ENCODE results near the gene CTDSPL2. TPM values are rescaled to one million over a fixed set of nuclear protein-coding genes. Genes with fewer than 3 reads are reported as not detected.
A peak's percentile ranks its signal among the peaks of the same experiment; 100 is the strongest.

CTDSPL2 gene
- total and polyA plus RNA-seq, 2 donors (not counting 1 experiment from before 2014, with no cell fraction given) = 38.0 to 65.7 TPM

GRCh38 chr15:44394062-44394461 is 33.4 kb upstream of the CTDSPL2 start:
- Histone ChIP-seq H4K20me1 (ENCODE audit: control insufficient read depth, extremely low read depth, insufficient read depth, low read length) (no peaks in the 10 kb centered on the region), H3K9ac (ENCODE audit: insufficient read depth, low read length) (no peak overlapping the region), H3K36me3 (ENCODE audit: control insufficient read depth, insufficient read depth, low read length) (no peaks in the 10 kb centered on the region), H3K27me3 (ENCODE audit: control insufficient read depth, insufficient read depth, low read length) (no peaks in the 10 kb centered on the region), H3K79me2 (ENCODE audit: control insufficient read depth, insufficient read depth, low read length) (no peaks in the 10 kb centered on the region), H3K9me3 (ENCODE audit: control insufficient read depth, insufficient read depth, low read depth, low read length) (no peaks in the 10 kb centered on the region), H3K4me2 (ENCODE audit: extremely low read depth, insufficient read depth, low read length) (no peak overlapping the region), H3K4me3 (replicated peaks in 1 of 4; ENCODE audit: control extremely low read depth in 1 of 4, insufficient read depth in 1 of 4, low read depth in 3 of 4, low read length in 4 of 4) (no peak overlapping the region), H2AFZ (ENCODE audit: low read length) (no peak overlapping the region), H3K4me1 (ENCODE audit: control insufficient read depth, extremely low read depth, insufficient read depth, low read length) (no peaks in the 10 kb centered on the region), H3K27ac (ENCODE audit: insufficient read depth, low read length) (no peak overlapping the region)
- peak in 1 of 2 donors; percentile 3 for DNase-seq (ENCODE audit: low read depth in 2 of 2)
- TF ChIP-seq CTCF (conservative IDR thresholded peaks at IDR 0.05 in 1 of 2, IDR thresholded peaks at IDR 0.05 in 1 of 2; ENCODE audit: low read depth in 1 of 2, low read length in 2 of 2) (no peak), EZH2 (IDR thresholded peaks at IDR 0.05; ENCODE audit: low read length, missing control alignments) (no peak)

GRCh38 chr15:44394562-44394961 is 32.9 kb upstream of the CTDSPL2 start:
- no peak overlapping the region for H3K27ac ChIP-seq (ENCODE audit: insufficient read depth, low read length)
- H4K20me1 ChIP-seq (ENCODE audit: control insufficient read depth, extremely low read depth, insufficient read depth, low read length) = no peaks in the 10 kb centered on the region
- H3K27me3 ChIP-seq (ENCODE audit: control insufficient read depth, insufficient read depth, low read length) = no peaks in the 10 kb centered on the region
- no peak overlapping the region for H3K4me2 ChIP-seq (ENCODE audit: extremely low read depth, insufficient read depth, low read length)
- no peaks in the 10 kb centered on the region for H3K4me1 ChIP-seq (ENCODE audit: control insufficient read depth, extremely low read depth, insufficient read depth, low read length)
- no peaks in the 10 kb centered on the region for H3K9me3 ChIP-seq (ENCODE audit: control insufficient read depth, insufficient read depth, low read depth, low read length)
- no peak for DNase-seq (ENCODE audit: low read depth in 2 of 2)
- no peak overlapping the region for H2AFZ ChIP-seq (ENCODE audit: low read length)
- H3K36me3 ChIP-seq (ENCODE audit: control insufficient read depth, insufficient read depth, low read length) = no peaks in the 10 kb centered on the region
- H3K9ac ChIP-seq (ENCODE audit: insufficient read depth, low read length) = no peak overlapping the region
- no peak for TF ChIP-seq CTCF (conservative IDR thresholded peaks at IDR 0.05 in 1 of 2, IDR thresholded peaks at IDR 0.05 in 1 of 2; ENCODE audit: low read depth in 1 of 2, low read length in 2 of 2)
- TF ChIP-seq EZH2 (IDR thresholded peaks at IDR 0.05; ENCODE audit: low read length, missing control alignments) = no peak
- no peaks in the 10 kb centered on the region for H3K79me2 ChIP-seq (ENCODE audit: control insufficient read depth, insufficient read depth, low read length)
- no peak overlapping the region for H3K4me3 ChIP-seq (replicated peaks in 1 of 4; ENCODE audit: control extremely low read depth in 1 of 4, insufficient read depth in 1 of 4, low read depth in 3 of 4, low read length in 4 of 4)

GRCh38 chr15:44397869-44398268 is 29.6 kb upstream of the CTDSPL2 start:
- Histone ChIP-seq H2AFZ (ENCODE audit: low read length) (no peak overlapping the region), H3K9me3 (ENCODE audit: control insufficient read depth, insufficient read depth, low read depth, low read length) (no peaks in the 10 kb centered on the region), H3K27me3 (ENCODE audit: control insufficient read depth, insufficient read depth, low read length) (no peaks in the 10 kb centered on the region), H4K20me1 (ENCODE audit: control insufficient read depth, extremely low read depth, insufficient read depth, low read length) (no peaks in the 10 kb centered on the region), H3K4me3 (replicated peaks in 1 of 4; ENCODE audit: control extremely low read depth in 1 of 4, insufficient read depth in 1 of 4, low read depth in 3 of 4, low read length in 4 of 4) (no peak overlapping the region), H3K4me1 (ENCODE audit: control insufficient read depth, extremely low read depth, insufficient read depth, low read length) (no peaks in the 10 kb centered on the region), H3K27ac (ENCODE audit: insufficient read depth, low read length) (no peak overlapping the region), H3K9ac (ENCODE audit: insufficient read depth, low read length) (no peak overlapping the region), H3K4me2 (ENCODE audit: extremely low read depth, insufficient read depth, low read length) (no peak overlapping the region), H3K79me2 (ENCODE audit: control insufficient read depth, insufficient read depth, low read length) (no peaks in the 10 kb centered on the region), H3K36me3 (ENCODE audit: control insufficient read depth, insufficient read depth, low read length) (no peaks in the 10 kb centered on the region)
- no peak for DNase-seq (ENCODE audit: low read depth in 2 of 2)
- TF ChIP-seq CTCF (conservative IDR thresholded peaks at IDR 0.05 in 1 of 2, IDR thresholded peaks at IDR 0.05 in 1 of 2; ENCODE audit: low read depth in 1 of 2, low read length in 2 of 2) (no peak), EZH2 (IDR thresholded peaks at IDR 0.05; ENCODE audit: low read length, missing control alignments) (no peak)
